K562 (cell line): ENCODE data around the gene TBXA2R. TPM values are rescaled to one million over a fixed set of nuclear protein-coding genes. Genes with fewer than 3 reads are reported as not detected.
A peak's percentile ranks its signal among the peaks of the same experiment; 100 is the strongest.

Experiments used
- ATF3 ChIP-seq, 2 experiments: fragments of 450-650 bp in 1 of 2; sonication (generic) in 1 of 2; formaldehyde crosslinking in 1 of 2; IDR thresholded peaks in 1 of 2; conservative IDR thresholded peaks in 1 of 2; 2 replicates each; pipeline versions ENCODE4 v1.6.1 to v1.8.1; 2016 to 2023; ENCODE audit warnings: mild to moderate bottlenecking in 2 of 2, moderate library complexity in 2 of 2, inconsistent platforms in 1 of 2, missing genetic modification reagents in 1 of 2
- EP400 ChIP-seq: fragments of 450-650 bp; IDR thresholded peaks from 2 replicates; pipeline ENCODE4 v1.6.1; 2017; ENCODE audit warnings: antibody characterized with exemption, mild to moderate bottlenecking, moderate library complexity
- HDAC6 ChIP-seq: IDR thresholded peaks from 2 replicates; pipeline ENCODE4 v1.6.1; 2012; ENCODE audit warnings: low read depth, mild to moderate bottlenecking, control low read depth, inconsistent platforms, low read length, moderate library complexity
- HDGF ChIP-seq: fragments of 450-650 bp; IDR thresholded peaks from 2 replicates; pipeline ENCODE4 v1.6.1; 2016
- HOXB6 ChIP-seq: fragments of 250-450 bp; sonication (Bioruptor Pico); IDR thresholded peaks from 2 replicates; pipeline ENCODE4 v1.5.1; 2022; ENCODE audit warnings: mild to moderate bottlenecking, borderline replicate concordance
- KDM1A ChIP-seq, 2 experiments: fragments of 450-650 bp; IDR thresholded peaks; 2 replicates each; pipeline ENCODE4 v1.6.1; 2016; ENCODE audit warnings: mild to moderate bottlenecking in 2 of 2
- KLF13 ChIP-seq: fragments of 450-650 bp; IDR thresholded peaks from 2 replicates; pipeline ENCODE4 v1.6.1; 2016; ENCODE audit warnings: missing genetic modification characterization, low read depth, mild to moderate bottlenecking, missing compliant biosample characterization, moderate library complexity, borderline replicate concordance
- NUFIP1 ChIP-seq: fragments of 450-650 bp; IDR thresholded peaks from 2 replicates; pipeline ENCODE4 v1.6.1; 2018; ENCODE audit not compliant: partially characterized antibody
- RBM22 ChIP-seq: fragments of 200-400 bp; formaldehyde crosslinking; IDR thresholded peaks from 2 replicates; pipeline ENCODE4 v1.6.1; 2018; ENCODE audit warnings: low read length, low read depth; ENCODE audit not compliant: poor library complexity, severe bottlenecking
- TBP ChIP-seq: optimal IDR thresholded peaks from 2 replicates; pipeline ENCODE3; 2011; ENCODE audit warnings: low read depth, low read length, improper control_type of control experiment
- ZNF436 ChIP-seq: fragments of 250-450, 450-650 bp; sonication (Bioruptor Pico); formaldehyde crosslinking; IDR thresholded peaks from 2 replicates; pipeline ENCODE4 v1.7.0; 2020; ENCODE audit warnings: mild to moderate bottlenecking
- polyA plus RNA-seq, 8 experiments: library from polyadenylated mRNA; depleted of rRNA in 4 of 8; stranded (reverse) in 5 of 8; unstranded in 3 of 8; fragments of >200 nt; fragmentation: Nextera tagmentation in 2 of 8; fragmentation: Illumina TruSeq in 1 of 8; extraction: Ambion mirVana in 2 of 8; extraction: Trizol in 1 of 8; gene quantifications; 2 replicates each; pipeline versions ENCODE4 v1.2.1 to v1.2.3, GENCODE V29; 2011 to 2014; ENCODE audit warnings: inconsistent platforms in 1 of 8, missing spikeins in 1 of 8
- total RNA-seq, 7 experiments: library from RNA; depleted of rRNA in 6 of 7; stranded (reverse); fragments of >200 nt in 6 of 7; fragmentation: Illumina TruSeq in 2 of 7; extraction: Trizol in 2 of 7; gene quantifications; 2 replicates each; pipeline versions ENCODE4 v1.2.1 to v1.2.3, GENCODE V29; 2011 to 2021; ENCODE audit warnings: low replicate concordance in 1 of 7
- TF ChIP-seq, protein P1 (sequence below): sonication (generic); formaldehyde crosslinking; IDR thresholded peaks from 2 replicates; pipeline ENCODE4 v1.8.1; 2023; ENCODE audit warnings: mild to moderate bottlenecking, missing genetic modification reagents
- TF ChIP-seq, protein P2 (sequence below): fragments of 250-450 bp; sonication (Bioruptor Pico); IDR thresholded peaks from 2 replicates; pipeline ENCODE4 v1.8.0; 2022; ENCODE audit warnings: moderate library complexity, mild to moderate bottlenecking, inconsistent platforms
- TF ChIP-seq, protein P3 (sequence below): IDR thresholded peaks from 3 replicates; pipeline ENCODE4 v1.6.1; 2011; ENCODE audit warnings: borderline replicate concordance, mild to moderate bottlenecking, moderate library complexity; ENCODE audit not compliant: insufficient read length; ENCODE audit errors: extremely low read depth
- TF ChIP-seq, protein P4 (sequence below), 2 experiments: fragments of 450-650 bp; conservative IDR thresholded peaks; 2 replicates each; pipeline ENCODE4 v1.6.1; 2017; ENCODE audit warnings: mild to moderate bottlenecking in 2 of 2, moderate library complexity in 2 of 2

TBXA2R gene
- total and polyA plus RNA-seq, 9 of the 15 experiments (the other 6 are each of a cell fraction or from before 2014, with no cell fraction given), result 1.5 to 24.0 (median 2.8) TPM

DNA sequence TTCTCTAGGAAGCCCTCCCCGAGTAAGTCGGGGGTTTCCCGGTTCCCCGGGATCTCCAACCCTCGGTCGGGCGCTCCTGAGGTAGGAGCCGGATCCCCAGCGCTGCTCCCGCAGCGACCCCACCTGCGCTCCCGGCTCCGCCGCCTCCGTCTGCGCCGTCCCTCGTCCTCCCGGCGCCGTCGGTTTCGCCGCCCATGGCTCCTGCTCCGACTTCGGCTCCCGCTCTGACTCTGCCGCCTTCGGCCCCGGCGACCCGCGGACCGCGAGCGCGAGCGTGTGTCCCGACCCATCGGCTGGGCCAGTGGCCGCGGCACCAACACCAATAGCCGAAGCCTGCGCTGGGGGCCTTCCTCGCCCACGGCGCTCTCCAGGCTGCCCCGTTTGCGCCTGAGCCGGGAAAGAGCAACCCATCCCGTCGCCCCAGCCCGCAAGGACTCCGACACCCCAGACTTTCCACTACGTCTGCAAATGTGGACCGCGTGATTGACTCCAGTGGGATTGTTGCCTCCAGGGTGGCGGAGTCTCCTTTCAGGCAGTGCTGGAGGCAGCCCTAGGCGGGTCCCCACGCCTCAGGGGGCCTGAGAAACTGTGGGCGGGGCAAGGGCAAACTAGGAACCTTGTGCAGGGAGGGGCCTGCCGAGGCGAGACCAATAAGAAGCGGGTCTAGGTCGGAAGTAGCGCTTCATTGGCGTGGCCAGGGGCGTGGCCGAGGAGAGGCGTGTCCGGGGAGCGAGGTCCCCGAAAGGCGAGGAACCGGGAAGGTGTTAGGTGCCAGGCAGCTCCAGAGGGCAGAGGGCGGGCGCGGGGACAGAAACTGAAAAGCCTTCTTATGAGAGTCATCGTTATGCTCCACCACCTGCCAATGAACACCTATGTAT is 20.0 kb upstream of the TBXA2R start, which contains the start of gene CACTIN (continued):
- TF ChIP-seq, protein P1, sequence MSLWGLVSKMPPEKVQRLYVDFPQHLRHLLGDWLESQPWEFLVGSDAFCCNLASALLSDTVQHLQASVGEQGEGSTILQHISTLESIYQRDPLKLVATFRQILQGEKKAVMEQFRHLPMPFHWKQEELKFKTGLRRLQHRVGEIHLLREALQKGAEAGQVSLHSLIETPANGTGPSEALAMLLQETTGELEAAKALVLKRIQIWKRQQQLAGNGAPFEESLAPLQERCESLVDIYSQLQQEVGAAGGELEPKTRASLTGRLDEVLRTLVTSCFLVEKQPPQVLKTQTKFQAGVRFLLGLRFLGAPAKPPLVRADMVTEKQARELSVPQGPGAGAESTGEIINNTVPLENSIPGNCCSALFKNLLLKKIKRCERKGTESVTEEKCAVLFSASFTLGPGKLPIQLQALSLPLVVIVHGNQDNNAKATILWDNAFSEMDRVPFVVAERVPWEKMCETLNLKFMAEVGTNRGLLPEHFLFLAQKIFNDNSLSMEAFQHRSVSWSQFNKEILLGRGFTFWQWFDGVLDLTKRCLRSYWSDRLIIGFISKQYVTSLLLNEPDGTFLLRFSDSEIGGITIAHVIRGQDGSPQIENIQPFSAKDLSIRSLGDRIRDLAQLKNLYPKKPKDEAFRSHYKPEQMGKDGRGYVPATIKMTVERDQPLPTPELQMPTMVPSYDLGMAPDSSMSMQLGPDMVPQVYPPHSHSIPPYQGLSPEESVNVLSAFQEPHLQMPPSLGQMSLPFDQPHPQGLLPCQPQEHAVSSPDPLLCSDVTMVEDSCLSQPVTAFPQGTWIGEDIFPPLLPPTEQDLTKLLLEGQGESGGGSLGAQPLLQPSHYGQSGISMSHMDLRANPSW (CRISPR knock-in tag), result no peak
- TF ChIP-seq ATF3 (IDR thresholded peaks at IDR 0.05) (no peak), ATF3 (CRISPR knock-in tag; conservative IDR thresholded peaks at IDR 0.05) (no peak), KDM1A (IDR thresholded peaks at IDR 0.05) (no peak), RBM22 (peak; percentile 27), NUFIP1 (no peak), TBP (peak; percentile 74), HDGF (no peak), EP400 (peak; percentile 93; the same call in 1 of the 2 replicates), ZNF436 (no peak), HDAC6 (0 out of 2 replicates have a peak, but pooled peaks have one; percentile 32), HOXB6 (no peak), KLF13 (peak; percentile 26; the same call in 1 of the 2 replicates)
- TF ChIP-seq, protein P2, sequence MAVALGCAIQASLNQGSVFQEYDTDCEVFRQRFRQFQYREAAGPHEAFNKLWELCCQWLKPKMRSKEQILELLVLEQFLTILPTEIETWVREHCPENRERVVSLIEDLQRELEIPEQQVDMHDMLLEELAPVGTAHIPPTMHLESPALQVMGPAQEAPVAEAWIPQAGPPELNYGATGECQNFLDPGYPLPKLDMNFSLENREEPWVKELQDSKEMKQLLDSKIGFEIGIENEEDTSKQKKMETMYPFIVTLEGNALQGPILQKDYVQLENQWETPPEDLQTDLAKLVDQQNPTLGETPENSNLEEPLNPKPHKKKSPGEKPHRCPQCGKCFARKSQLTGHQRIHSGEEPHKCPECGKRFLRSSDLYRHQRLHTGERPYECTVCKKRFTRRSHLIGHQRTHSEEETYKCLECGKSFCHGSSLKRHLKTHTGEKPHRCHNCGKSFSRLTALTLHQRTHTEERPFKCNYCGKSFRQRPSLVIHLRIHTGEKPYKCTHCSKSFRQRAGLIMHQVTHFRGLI, result no peak
- TF ChIP-seq, protein P3, sequence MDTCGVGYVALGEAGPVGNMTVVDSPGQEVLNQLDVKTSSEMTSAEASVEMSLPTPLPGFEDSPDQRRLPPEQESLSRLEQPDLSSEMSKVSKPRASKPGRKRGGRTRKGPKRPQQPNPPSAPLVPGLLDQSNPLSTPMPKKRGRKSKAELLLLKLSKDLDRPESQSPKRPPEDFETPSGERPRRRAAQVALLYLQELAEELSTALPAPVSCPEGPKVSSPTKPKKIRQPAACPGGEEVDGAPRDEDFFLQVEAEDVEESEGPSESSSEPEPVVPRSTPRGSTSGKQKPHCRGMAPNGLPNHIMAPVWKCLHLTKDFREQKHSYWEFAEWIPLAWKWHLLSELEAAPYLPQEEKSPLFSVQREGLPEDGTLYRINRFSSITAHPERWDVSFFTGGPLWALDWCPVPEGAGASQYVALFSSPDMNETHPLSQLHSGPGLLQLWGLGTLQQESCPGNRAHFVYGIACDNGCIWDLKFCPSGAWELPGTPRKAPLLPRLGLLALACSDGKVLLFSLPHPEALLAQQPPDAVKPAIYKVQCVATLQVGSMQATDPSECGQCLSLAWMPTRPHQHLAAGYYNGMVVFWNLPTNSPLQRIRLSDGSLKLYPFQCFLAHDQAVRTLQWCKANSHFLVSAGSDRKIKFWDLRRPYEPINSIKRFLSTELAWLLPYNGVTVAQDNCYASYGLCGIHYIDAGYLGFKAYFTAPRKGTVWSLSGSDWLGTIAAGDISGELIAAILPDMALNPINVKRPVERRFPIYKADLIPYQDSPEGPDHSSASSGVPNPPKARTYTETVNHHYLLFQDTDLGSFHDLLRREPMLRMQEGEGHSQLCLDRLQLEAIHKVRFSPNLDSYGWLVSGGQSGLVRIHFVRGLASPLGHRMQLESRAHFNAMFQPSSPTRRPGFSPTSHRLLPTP, result no peak
- TF ChIP-seq, protein P4, sequence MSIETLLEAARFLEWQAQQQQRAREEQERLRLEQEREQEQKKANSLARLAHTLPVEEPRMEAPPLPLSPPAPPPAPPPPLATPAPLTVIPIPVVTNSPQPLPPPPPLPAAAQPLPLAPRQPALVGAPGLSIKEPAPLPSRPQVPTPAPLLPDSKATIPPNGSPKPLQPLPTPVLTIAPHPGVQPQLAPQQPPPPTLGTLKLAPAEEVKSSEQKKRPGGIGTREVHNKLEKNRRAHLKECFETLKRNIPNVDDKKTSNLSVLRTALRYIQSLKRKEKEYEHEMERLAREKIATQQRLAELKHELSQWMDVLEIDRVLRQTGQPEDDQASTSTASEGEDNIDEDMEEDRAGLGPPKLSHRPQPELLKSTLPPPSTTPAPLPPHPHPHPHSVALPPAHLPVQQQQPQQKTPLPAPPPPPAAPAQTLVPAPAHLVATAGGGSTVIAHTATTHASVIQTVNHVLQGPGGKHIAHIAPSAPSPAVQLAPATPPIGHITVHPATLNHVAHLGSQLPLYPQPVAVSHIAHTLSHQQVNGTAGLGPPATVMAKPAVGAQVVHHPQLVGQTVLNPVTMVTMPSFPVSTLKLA (conservative IDR thresholded peaks at IDR 0.05), result peak; percentile 97
